ENCODE data around the gene CLEC6A.

Gene CLEC6A

GRCh38 chr12:8499616-8500015 is 43.9 kb downstream of the CLEC6A start:
- Histone ChIP-seq H3K27me3 (ENCODE audit: low read depth, low read length) (peaks cover 47% of the 10 kb centered on the region), H3K9ac (ENCODE audit: low read length) (no peak overlapping the region), H3K27ac (ENCODE audit: low read length) (no peak overlapping the region), H2AFZ (ENCODE audit: low read depth, low read length) (no peak overlapping the region), H4K20me1 (ENCODE audit: insufficient read depth, low read length) (no peaks in the 10 kb centered on the region; the same call in 1 of the 2 replicates), H3K36me3 (replicated peaks; ENCODE audit: low read depth, low read length) (no peaks in the 10 kb centered on the region), H3K9me3 (ENCODE audit: insufficient read depth, low read length) (no peaks in the 10 kb centered on the region), H3K79me2 (ENCODE audit: low read length) (no peaks in the 10 kb centered on the region), H3K4me2 (ENCODE audit: low read length) (no peak overlapping the region), H3K4me3 (ENCODE audit: low read length) (no peak overlapping the region), H3K4me1 (ENCODE audit: low read length) (peaks cover 18% of the 10 kb centered on the region)
- TF ChIP-seq EZH2phosphoT487 (IDR thresholded peaks at IDR 0.05; ENCODE audit: low read depth), result no peak
- peak; percentile 66 for TF ChIP-seq CTCF (IDR thresholded peaks at IDR 0.05; ENCODE audit: low read depth, low read length)

GRCh38 chr12:8501720-8502119 is 46.0 kb downstream of the CLEC6A start:
- Histone ChIP-seq H3K4me1 (ENCODE audit: low read length) (peaks cover 10% of the 10 kb centered on the region), H4K20me1 (ENCODE audit: insufficient read depth, low read length) (no peaks in the 10 kb centered on the region; the same call in 1 of the 2 replicates), H3K27me3 (ENCODE audit: low read depth, low read length) (peaks cover 36% of the 10 kb centered on the region), H3K36me3 (replicated peaks; ENCODE audit: low read depth, low read length) (no peaks in the 10 kb centered on the region), H3K9me3 (ENCODE audit: insufficient read depth, low read length) (no peaks in the 10 kb centered on the region), H3K4me3 (ENCODE audit: low read length) (no peak overlapping the region), H3K9ac (ENCODE audit: low read length) (no peak overlapping the region), H2AFZ (ENCODE audit: low read depth, low read length) (peak overlapping the region; percentile 55), H3K27ac (ENCODE audit: low read length) (no peak overlapping the region), H3K79me2 (ENCODE audit: low read length) (no peaks in the 10 kb centered on the region), H3K4me2 (ENCODE audit: low read length) (peak overlapping the region; percentile 20; the same call in 1 of the 2 replicates)
- no peak for TF ChIP-seq EZH2phosphoT487 (IDR thresholded peaks at IDR 0.05; ENCODE audit: low read depth)
- TF ChIP-seq CTCF (IDR thresholded peaks at IDR 0.05; ENCODE audit: low read depth, low read length), result no peak

- no peaks in the 10 kb centered on the region for H4K20me1 ChIP-seq (ENCODE audit: insufficient read depth, low read length)
- TF ChIP-seq CTCF (IDR thresholded peaks at IDR 0.05; ENCODE audit: low read depth, low read length) (no peak), EZH2phosphoT487 (IDR thresholded peaks at IDR 0.05; ENCODE audit: low read depth) (no peak)
These were observed 48.6 kb downstream of the CLEC6A start for GRCh38 chr12:8504351-8504750.

DNA sequence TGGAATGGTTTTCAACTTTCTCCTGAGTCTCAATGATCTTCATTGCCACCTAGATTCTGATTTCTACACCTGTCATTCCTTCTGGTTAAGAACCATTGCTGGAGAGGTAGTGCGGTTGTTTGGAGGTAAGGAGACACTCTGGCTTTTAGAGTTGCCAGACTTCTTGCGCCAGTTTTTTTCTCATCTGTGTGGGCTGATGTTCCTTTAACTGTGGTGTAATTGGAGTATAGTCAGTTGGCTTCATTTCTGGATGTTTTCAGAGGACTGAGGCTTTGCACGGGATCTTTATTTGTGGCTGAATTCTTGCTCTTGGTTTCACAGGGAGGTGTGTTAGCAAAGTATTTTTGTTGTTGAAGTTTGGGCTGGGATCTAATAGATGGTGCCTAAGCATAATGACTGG is 51.8 kb downstream of the CLEC6A start:
- no peaks in the 10 kb centered on the region for H3K79me2 ChIP-seq (ENCODE audit: low read length)
- no peak overlapping the region for H3K4me3 ChIP-seq (ENCODE audit: low read length)
- no peak overlapping the region for H2AFZ ChIP-seq (ENCODE audit: low read depth, low read length)
- no peak overlapping the region for H3K27ac ChIP-seq (ENCODE audit: low read length)
- TF ChIP-seq CTCF (IDR thresholded peaks at IDR 0.05; ENCODE audit: low read depth, low read length) (no peak), EZH2phosphoT487 (IDR thresholded peaks at IDR 0.05; ENCODE audit: low read depth) (no peak)
- H3K9me3 ChIP-seq (ENCODE audit: insufficient read depth, low read length), result no peaks in the 10 kb centered on the region
- H3K4me1 ChIP-seq (ENCODE audit: low read length), result peaks cover 29% of the 10 kb centered on the region
- H3K9ac ChIP-seq (ENCODE audit: low read length), result no peak overlapping the region
- peaks cover 33% of the 10 kb centered on the region for H3K27me3 ChIP-seq (ENCODE audit: low read depth, low read length)
- H4K20me1 ChIP-seq (ENCODE audit: insufficient read depth, low read length), result no peaks in the 10 kb centered on the region
- no peak overlapping the region for H3K4me2 ChIP-seq (ENCODE audit: low read length)
- H3K36me3 ChIP-seq (replicated peaks; ENCODE audit: low read depth, low read length), result no peaks in the 10 kb centered on the region

More at GRCh38 chr12:8504351-8504750, 48.6 kb downstream of the CLEC6A start:
- Histone ChIP-seq H3K4me2 (ENCODE audit: low read length) (no peak overlapping the region), H3K4me1 (ENCODE audit: low read length) (peaks cover 26% of the 10 kb centered on the region), H2AFZ (ENCODE audit: low read depth, low read length) (no peak overlapping the region), H3K27ac (ENCODE audit: low read length) (no peak overlapping the region), H3K79me2 (ENCODE audit: low read length) (no peaks in the 10 kb centered on the region), H3K9ac (ENCODE audit: low read length) (no peak overlapping the region), H3K36me3 (replicated peaks; ENCODE audit: low read depth, low read length) (no peaks in the 10 kb centered on the region), H3K9me3 (ENCODE audit: insufficient read depth, low read length) (no peaks in the 10 kb centered on the region), H3K27me3 (ENCODE audit: low read depth, low read length) (peaks cover 30% of the 10 kb centered on the region), H3K4me3 (ENCODE audit: low read length) (no peak overlapping the region)

Data from OCI-LY3 (cell line).